T1000 (cell line): ENCODE measurements around the gene NRTN.

Experiments used
- DNase-seq: peaks from one replicate; lab custom pipeline; 2025; ENCODE audit warnings: mixed read lengths; lab: John Stamatoyannopoulos, UW

Gene NRTN

GRCh38 chr19:5814852-5815246, 10.0 kb downstream of the NRTN start:
- no peak for DNase-seq

DNA sequence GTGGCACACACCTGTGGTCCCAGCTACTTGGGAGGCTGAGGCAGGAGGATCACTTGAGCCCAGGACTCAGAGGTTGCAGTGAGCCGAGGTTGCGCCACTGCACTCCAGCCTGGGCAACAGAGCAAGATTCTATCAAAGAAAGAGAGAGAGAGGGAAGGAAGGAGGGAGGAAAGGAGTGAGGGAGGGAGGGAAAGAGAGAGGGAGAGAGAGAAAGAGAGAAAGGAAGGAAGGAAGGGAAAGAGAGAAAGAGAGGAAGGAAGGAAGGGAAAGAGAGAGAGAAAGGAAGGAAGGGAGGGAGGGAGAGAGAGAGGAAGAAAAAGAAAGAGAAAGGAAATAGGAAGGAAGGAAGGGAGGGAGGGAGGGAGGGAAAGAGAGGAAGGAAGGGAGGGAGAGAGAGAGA, 12.4 kb downstream of the NRTN start:
- no peak for DNase-seq

GRCh38 chr19:5818594-5818993, 13.7 kb downstream of the NRTN start:
- DNase-seq: no peak

- DNase-seq: no peak
Measured at GRCh38 chr19:5820785-5821184, 15.9 kb downstream of the NRTN start.

DNA sequence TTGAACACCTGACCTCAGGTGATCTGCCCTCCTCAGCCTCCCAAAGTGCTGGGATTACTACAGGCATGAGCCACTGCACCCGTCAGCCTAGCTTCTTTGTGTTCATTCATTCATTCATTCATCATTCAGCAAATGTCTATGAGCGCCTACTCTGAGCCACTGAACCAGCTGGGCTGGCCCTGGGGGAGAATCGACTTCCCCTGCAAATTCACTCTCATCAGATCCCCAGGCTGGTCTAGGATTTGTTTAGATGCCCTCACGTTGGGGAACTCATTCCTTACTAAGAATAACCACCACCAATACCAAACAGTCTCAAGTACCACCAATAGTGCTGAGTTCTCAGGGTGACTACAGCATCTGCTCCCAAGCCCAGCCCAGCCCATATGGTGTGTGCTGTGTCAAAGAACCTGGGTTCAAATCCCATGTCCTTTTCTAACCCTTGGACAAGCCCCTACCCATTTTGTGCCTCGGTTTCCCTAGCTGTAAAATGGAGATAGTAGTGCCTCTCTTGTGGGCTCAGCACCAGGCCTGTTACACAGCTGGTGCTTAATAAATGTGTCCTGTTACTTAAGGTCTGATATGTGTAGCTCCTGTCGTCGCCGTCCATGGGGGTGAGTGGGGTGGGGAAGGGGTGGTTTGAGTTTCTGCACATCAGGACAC, 16.8 kb downstream of the NRTN start:
- no peak for DNase-seq

- DNase-seq: no peak
Measured at GRCh38 chr19:5822181-5822844, 17.4 kb downstream of the NRTN start.

DNA sequence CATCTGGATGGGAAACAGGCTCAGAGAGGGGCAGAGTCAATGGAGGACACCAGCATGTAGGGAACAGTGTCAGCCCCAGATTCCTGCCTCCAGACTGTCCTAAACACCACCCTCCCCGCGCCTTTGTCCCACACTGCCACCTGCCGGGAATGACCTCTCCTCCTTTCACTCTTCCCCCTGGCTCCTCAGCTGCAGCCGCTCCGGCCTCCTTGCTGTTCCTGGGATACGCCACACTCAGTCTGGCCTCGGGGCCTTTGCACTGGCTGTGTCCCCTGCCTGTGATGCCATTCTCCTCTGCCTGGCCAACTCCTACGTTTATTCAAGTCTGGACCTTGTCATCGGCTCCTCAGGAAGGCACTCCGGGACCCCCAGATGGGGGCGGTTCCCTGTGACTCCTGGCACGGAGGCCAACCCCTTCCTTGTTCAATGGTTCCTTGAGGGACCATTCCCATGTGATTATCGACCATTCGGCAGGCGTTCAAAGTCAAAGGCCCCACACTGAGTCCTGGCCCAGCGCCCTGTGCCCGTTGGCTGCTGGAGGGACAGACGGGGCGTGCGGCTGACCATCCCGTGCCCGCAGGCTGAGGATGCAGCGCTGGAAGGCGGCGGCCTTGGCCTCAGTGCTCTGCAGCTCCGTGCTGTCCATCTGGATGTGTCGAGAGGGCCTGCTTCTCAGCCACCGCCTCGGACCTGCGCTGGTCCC, 18.9 kb downstream of the NRTN start:
- no peak for DNase-seq

GRCh38 chr19:5824751-5825150, 19.9 kb downstream of the NRTN start:
- no peak for DNase-seq

DNA sequence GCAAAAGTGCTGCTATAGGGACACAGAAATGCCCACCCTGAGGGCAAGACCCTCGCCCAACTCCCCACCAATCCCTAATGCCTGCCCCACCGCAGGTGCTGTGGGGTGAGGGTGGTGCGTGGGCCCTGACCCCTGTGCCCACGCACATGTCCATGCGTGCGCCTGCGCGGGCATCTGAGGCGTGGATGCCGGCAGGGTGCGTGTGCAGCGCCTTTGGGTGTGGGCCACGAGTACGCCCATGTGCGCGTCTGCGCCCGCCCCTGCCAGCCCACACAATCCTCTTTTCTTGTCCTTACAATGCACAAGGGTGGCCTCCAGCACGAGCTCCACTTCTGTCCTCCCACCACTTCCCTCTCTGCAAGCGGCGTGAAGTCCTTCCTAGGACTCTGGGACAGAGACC, 20.3 kb downstream of the NRTN start:
- no peak for DNase-seq

DNA sequence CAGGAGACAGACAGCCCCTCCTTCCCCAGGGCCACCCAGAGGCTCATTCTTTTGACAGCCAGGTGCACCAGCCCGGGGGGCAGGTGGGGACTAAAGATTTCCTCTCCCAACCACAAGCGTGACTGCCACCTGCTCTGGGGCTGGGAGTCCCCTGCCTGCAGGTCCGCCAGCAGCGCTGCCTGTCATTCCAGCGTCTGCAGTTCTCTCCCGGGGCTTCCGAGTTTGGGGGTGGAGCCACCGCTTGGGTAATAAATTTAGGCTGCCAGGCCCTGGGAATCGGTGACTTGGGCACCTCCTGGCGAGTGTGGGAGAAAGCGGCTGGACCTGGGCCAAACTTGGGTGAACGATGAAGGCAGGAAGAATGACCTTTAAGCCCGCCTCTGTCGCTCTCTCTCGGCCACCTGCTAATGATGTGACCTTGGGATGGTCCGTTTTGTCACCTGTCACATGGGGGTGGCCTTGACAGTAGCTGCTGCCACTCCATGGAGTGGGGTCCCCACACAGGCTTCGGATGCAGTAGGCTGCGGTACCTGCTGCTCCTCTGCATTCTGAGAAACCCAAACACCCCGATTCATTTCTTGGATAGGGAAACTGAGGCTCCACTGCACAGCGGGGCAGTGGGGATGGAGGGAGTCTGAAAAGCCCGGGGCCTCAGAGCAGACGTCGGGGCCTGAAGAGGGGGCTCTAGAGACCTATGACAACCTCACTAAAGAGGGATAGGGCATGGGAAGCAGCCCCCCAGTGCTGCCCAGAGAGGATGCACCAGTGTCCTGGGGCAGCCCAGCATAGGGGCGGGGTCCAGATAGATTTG, 21.9 kb downstream of the NRTN start:
- peak; percentile 34 for DNase-seq

GRCh38 chr19:5827342-5827890, 22.5 kb downstream of the NRTN start:
- no peak for DNase-seq

GRCh38 chr19:5827891-5828660, 23.2 kb downstream of the NRTN start:
- peak; percentile 94 for DNase-seq

- DNase-seq: no peak
Measured at GRCh38 chr19:5828661-5829566, 24.0 kb downstream of the NRTN start.

DNA sequence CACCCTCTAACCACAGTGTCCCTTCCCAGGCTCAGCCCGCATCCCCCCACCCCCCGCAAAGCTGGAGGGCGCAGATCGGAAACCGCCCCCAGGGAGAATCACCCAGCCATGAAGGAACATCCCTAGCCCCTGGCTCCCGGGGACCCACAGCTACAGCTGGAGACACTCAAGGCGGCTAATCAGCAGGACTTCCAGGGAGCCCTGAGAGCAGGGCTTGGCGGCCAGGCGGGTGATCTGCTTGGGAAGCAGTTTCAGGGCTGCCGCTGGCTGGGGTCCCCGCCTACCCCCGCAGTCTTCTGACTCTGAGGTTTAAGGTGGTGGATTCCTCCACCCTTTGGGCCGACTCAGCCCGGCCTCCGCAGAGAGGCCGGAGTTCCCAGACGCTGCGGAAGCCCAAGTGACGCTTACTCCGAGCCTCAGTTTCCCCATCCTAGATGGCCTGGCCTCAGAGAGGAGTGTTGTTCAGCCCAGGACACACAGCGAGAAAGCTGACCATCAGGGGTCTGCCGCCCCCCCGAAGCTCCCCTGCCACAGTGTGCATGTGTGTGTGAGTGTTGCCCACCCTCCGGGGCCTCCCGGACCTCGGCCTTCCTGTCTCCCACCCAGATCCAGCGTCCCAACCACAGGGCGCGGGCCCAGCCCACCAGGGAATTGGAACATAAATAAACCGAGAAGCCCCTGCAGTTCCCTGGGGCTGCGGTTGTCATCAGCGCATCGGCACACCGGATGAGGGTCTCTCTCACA, 24.9 kb downstream of the NRTN start:
- no peak for DNase-seq

DNA sequence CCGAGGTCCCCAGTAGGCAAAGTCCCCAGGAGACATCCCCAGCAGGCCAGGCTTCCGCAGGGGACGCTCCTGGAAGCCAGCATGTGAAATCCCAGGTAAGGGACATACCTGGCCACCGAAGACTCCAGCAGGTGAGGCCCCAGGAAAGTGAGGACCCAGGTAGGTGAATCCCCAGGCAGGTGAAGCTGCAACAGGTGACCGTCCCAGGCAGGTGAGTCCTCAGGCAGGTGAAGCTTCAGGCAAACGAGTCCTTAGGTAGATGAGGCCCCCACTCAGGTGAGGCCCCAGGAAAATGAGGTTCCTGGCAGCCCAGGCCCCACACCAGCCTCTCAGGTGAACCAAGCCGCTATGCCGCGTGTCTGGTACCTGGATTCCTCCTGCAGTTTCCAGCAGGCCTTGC, 26.3 kb downstream of the NRTN start:
- no peak for DNase-seq

- no peak for DNase-seq
Measured at GRCh38 chr19:5832061-5832460, 27.2 kb downstream of the NRTN start.

DNA sequence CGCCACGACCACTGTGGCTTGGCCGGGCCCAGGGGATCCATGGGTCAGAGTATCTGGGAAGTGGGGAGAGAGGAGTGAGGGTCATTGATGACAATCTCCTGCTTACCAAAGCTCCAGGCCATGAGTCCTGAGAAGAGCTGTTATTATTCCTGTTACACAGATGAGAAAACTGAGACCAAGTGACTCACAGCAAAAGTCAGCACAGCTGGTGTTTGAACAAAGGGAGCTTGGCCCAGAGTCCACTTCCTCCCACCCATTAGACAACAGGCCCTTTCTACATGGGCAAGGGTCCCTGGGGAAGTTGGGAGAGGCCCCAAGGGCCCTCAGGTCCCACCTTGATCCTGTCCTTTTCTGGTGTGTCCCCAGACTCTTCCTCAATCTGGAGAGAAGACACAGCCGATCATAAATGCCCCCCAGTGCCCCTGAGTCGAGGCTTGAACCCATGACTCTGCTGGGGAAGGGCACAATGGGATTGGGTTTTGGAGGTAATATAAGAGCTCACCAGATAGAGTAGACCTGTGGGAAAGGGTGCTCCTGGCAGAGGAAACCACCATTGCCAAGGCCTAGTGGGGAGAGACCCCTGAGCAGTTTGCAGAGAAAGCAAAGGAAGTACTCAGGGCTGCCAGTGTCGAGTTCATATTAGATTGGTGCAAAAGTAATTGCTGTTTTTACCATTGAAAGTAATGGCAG, 27.8 kb downstream of the NRTN start:
- no peak for DNase-seq

DNA sequence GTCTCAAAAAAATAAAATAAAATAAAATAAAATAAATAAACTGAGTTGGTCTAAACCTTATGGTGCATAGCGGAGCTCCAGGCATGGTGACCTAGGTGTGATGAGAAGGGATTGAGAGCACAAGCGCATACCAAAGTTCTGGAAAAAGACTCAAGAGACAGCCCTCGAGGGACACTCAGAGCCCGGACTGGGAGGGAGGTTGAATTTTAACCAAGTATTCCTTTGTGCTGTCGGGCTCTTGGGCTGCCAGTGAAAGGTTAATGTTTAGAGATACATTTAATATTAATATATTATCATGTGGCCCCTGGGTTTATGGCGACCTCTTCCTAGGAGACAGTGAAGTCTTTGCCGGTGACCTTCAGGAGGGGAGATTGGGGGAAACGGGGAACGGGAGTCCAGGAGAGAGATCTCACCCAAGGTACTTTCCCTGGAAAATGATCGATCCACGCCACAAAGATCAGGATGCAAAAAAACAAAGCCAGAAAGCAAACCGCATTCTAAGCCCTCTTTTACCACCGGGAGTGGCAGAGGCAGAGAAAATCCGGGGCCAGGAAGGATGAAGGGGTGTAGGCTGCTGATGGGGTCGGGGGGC, 33.0 kb downstream of the NRTN start:
- no peak for DNase-seq
